NCI-H1694 treated with DMSO at 0.1 percent for 48 hours (cell line): Measurements from ENCODE around the gene ZNF580.
A peak's percentile ranks its signal among the peaks of the same experiment; 100 is the strongest.

Experiments
- DNase-seq: peaks from one replicate; lab custom pipeline; 2025; lab: John Stamatoyannopoulos, UW

Gene ZNF580

GRCh38 chr19:55624109-55625003 is 16.4 kb upstream of the ZNF580 start, which contains the start of gene ZNF784:
TSS of gene ZNF784 (minus strand) at chr19:55624566. CDS start at chr19:55624561, 5 bp downstream.
- peak; percentile 84 for DNase-seq

- DNase-seq, result no peak
Observed at GRCh38 chr19:55625004-55625326, 15.8 kb upstream of the ZNF580 start.

- no peak for DNase-seq
Observed at GRCh38 chr19:55626350-55626749, 14.5 kb upstream of the ZNF580 start.

- peak; percentile 90 for DNase-seq
Observed at GRCh38 chr19:55632463-55632834, 8.4 kb upstream of the ZNF580 start.

- peak; percentile 11 for DNase-seq
Observed at GRCh38 chr19:55633861-55634260, 6.9 kb upstream of the ZNF580 start.

- DNase-seq, result no peak
Observed at GRCh38 chr19:55635334-55635717, 5.5 kb upstream of the ZNF580 start.

GRCh38 chr19:55635856-55636440 is 4.9 kb upstream of the ZNF580 start:
- no peak for DNase-seq

- no peak for DNase-seq
Observed at GRCh38 chr19:55636723-55637122, 4.1 kb upstream of the ZNF580 start.

GRCh38 chr19:55637534-55637933 is 3.3 kb upstream of the ZNF580 start:
- DNase-seq, result no peak

- no peak for DNase-seq
Observed at GRCh38 chr19:55638864-55639359, 1.9 kb upstream of the ZNF580 start.

GRCh38 chr19:55640043-55640576 is 692 bp upstream of the ZNF580 start:
- peak; percentile 47 for DNase-seq

GRCh38 chr19:55641426-55642152 is 787 bp downstream of the ZNF580 start:
- DNase-seq, result no peak

- no peak for DNase-seq
Observed at GRCh38 chr19:55642153-55643002, 1.6 kb downstream of the ZNF580 start.

- peak; percentile 55 for DNase-seq
Observed at GRCh38 chr19:55643003-55643886, 2.4 kb downstream of the ZNF580 start, which contains the start of gene ZNF581. TSS of gene ZNF581 (plus strand) at chr19:55643649. CDS start at chr19:55644572, 923 bp downstream.

GRCh38 chr19:55643887-55644176 is 3.0 kb downstream of the ZNF580 start:
- DNase-seq, result no peak

- no peak for DNase-seq
Observed at GRCh38 chr19:55644191-55644833, 3.5 kb downstream of the ZNF580 start.

GRCh38 chr19:55644842-55645511 is 4.2 kb downstream of the ZNF580 start:
- DNase-seq, result no peak

- DNase-seq, result no peak
Observed at GRCh38 chr19:55645512-55645881, 4.7 kb downstream of the ZNF580 start.

- DNase-seq, result no peak
Observed at GRCh38 chr19:55646889-55647731, 6.3 kb downstream of the ZNF580 start.
